H9 (cell line): ENCODE measurements around the gene FAF1. TPM values are rescaled to one million over a fixed set of nuclear protein-coding genes. Genes with fewer than 3 reads are reported as not detected.

Source experiments
- DNase-seq: peaks from one replicate; pipeline ENCODE4 v3.0.0-alpha.2; 2017
- H2AFZ ChIP-seq: one replicate; pipeline ENCODE4 v1.6.1; 2013; ENCODE audit warnings: mild to moderate bottlenecking, low read length, control low read depth, moderate library complexity
- H2AK5ac ChIP-seq: 2 replicates; pipeline ENCODE4 v1.6.1; 2013; ENCODE audit warnings: low read length, control low read depth, mixed read lengths; ENCODE audit not compliant: insufficient read length
- H2BK120ac ChIP-seq: one replicate; pipeline ENCODE4 v1.6.1; 2013; ENCODE audit warnings: low read depth, mild to moderate bottlenecking, low read length, control low read depth, inconsistent platforms; ENCODE audit not compliant: poor library complexity, severe bottlenecking
- H2BK12ac ChIP-seq: 2 replicates; pipeline ENCODE4 v1.6.1; 2013; ENCODE audit warnings: low read length, control low read depth, mixed read lengths, low read depth; ENCODE audit not compliant: insufficient read length
- H2BK15ac ChIP-seq: 2 replicates; pipeline ENCODE4 v1.6.1; 2013; ENCODE audit warnings: low read depth, low read length, control low read depth
- H2BK20ac ChIP-seq: one replicate; pipeline ENCODE4 v1.6.1; 2013; ENCODE audit warnings: low read depth, mild to moderate bottlenecking, low read length, control low read depth, inconsistent platforms; ENCODE audit not compliant: poor library complexity, severe bottlenecking
- H2BK5ac ChIP-seq: 2 replicates; pipeline ENCODE4 v1.6.1; 2013; ENCODE audit warnings: low read length, control low read depth, mixed read lengths; ENCODE audit not compliant: insufficient read length
- H3K14ac ChIP-seq: 2 replicates; pipeline ENCODE4 v1.6.1; 2013; ENCODE audit warnings: low read length, control low read depth; ENCODE audit not compliant: insufficient read depth
- H3K18ac ChIP-seq: 2 replicates; pipeline ENCODE4 v1.6.1; 2013; ENCODE audit warnings: low read depth, mild to moderate bottlenecking, mixed read lengths, low read length, control low read depth; ENCODE audit not compliant: insufficient read length
- H3K23ac ChIP-seq: 2 replicates; pipeline ENCODE4 v1.6.1; 2013; ENCODE audit warnings: low read length, control low read depth, mixed read lengths, low read depth; ENCODE audit not compliant: insufficient read length
- H3K23me2 ChIP-seq: 2 replicates; pipeline ENCODE4 v1.6.1; 2013; ENCODE audit warnings: low read depth, mild to moderate bottlenecking, mixed read lengths, low read length, control low read depth; ENCODE audit not compliant: insufficient read length, poor library complexity, severe bottlenecking
- H3K27ac ChIP-seq: 2 replicates; pipeline ENCODE4 v1.5.1; 2013; ENCODE audit warnings: low read length, control low read depth, mixed read lengths, low read depth; ENCODE audit not compliant: insufficient read length
- H3K27me3 ChIP-seq: 2 replicates; pipeline ENCODE4 v1.6.1; 2013; ENCODE audit warnings: low read length, control low read depth, inconsistent platforms; ENCODE audit not compliant: insufficient read depth
- H3K4ac ChIP-seq: 2 replicates; pipeline ENCODE4 v1.6.1; 2013; ENCODE audit warnings: low read depth, mild to moderate bottlenecking, control low read depth, inconsistent platforms, low read length, moderate library complexity
- H3K4me1 ChIP-seq: 2 replicates; pipeline ENCODE4 v1.6.1; 2013; ENCODE audit warnings: low read length, control low read depth, inconsistent platforms; ENCODE audit not compliant: insufficient read depth
- H3K4me2 ChIP-seq: 2 replicates; pipeline ENCODE4 v1.6.1; 2013; ENCODE audit warnings: low read length, control low read depth, mixed read lengths; ENCODE audit not compliant: insufficient read length, insufficient read depth
- H3K56ac ChIP-seq: 2 replicates; pipeline ENCODE4 v1.6.1; 2013; ENCODE audit warnings: low read depth, mild to moderate bottlenecking, mixed read lengths, low read length, control low read depth; ENCODE audit not compliant: insufficient read length
- H3K79me1 ChIP-seq: 2 replicates; pipeline ENCODE4 v1.6.1; 2013; ENCODE audit warnings: low read depth, mild to moderate bottlenecking, moderate library complexity, low read length, control low read depth, inconsistent platforms; ENCODE audit not compliant: insufficient read depth, poor library complexity, severe bottlenecking
- H3K79me2 ChIP-seq: 2 replicates; pipeline ENCODE4 v1.6.1; 2013; ENCODE audit warnings: low read length, control low read depth, inconsistent platforms; ENCODE audit not compliant: insufficient read depth
- H3K9ac ChIP-seq: 2 replicates; pipeline ENCODE4 v1.6.1; 2013; ENCODE audit warnings: low read length, control low read depth, mixed read lengths; ENCODE audit not compliant: insufficient read length; ENCODE audit errors: extremely low read depth
- H3K9me3 ChIP-seq: one replicate; pipeline ENCODE4 v1.6.1; 2013; ENCODE audit warnings: low read depth, low read length, inconsistent platforms; ENCODE audit not compliant: control insufficient read depth
- H3T11ph ChIP-seq: one replicate; pipeline ENCODE4 v1.6.1; 2013; ENCODE audit warnings: mild to moderate bottlenecking, low read length, control low read depth, inconsistent platforms
- H4K20me1 ChIP-seq: one replicate; pipeline ENCODE4 v1.6.1; 2013; ENCODE audit not compliant: control insufficient read depth, insufficient read length, insufficient read depth
- H4K5ac ChIP-seq: 2 replicates; pipeline ENCODE4 v1.6.1; 2013; ENCODE audit warnings: low read depth, mild to moderate bottlenecking, mixed read lengths, low read length, control low read depth; ENCODE audit not compliant: insufficient read length
- H4K8ac ChIP-seq: replicated peaks from 2 replicates; pipeline ENCODE4 v1.6.1; 2013; ENCODE audit warnings: low read length, control low read depth, mixed read lengths, low read depth; ENCODE audit not compliant: insufficient read length
- H4K91ac ChIP-seq: 2 replicates; pipeline ENCODE4 v1.6.1; 2013; ENCODE audit warnings: low read depth, mild to moderate bottlenecking, moderate library complexity, mixed read lengths, low read length, control low read depth; ENCODE audit not compliant: insufficient read length
- H3K27ac Mint-ChIP-seq, 3 experiments: 2 replicates in 2 of 3; 3 replicates in 1 of 3; pipeline ENCODE4 v1.8.0; 2020 to 2021; ENCODE audit warnings: mixed read lengths in 3 of 3, mild to moderate bottlenecking in 1 of 3, moderate library complexity in 1 of 3
- H3K27me3 Mint-ChIP-seq: 2 replicates; pipeline ENCODE4 v1.8.0; 2021; ENCODE audit warnings: low read depth, mild to moderate bottlenecking, moderate library complexity, mixed read lengths
- H3K36me3 Mint-ChIP-seq, 3 experiments: 2 replicates in 2 of 3; 3 replicates in 1 of 3; pipeline ENCODE4 v1.8.0; 2020 to 2021; ENCODE audit warnings: low read depth in 3 of 3, mixed read lengths in 3 of 3; ENCODE audit not compliant: insufficient read depth in 1 of 3
- H3K4me1 Mint-ChIP-seq, 2 experiments: 2 replicates each; pipeline ENCODE4 v1.8.0; 2020; ENCODE audit warnings: mixed read lengths in 2 of 2
- H3K4me3 Mint-ChIP-seq, 2 experiments: 2 replicates in 1 of 2; 3 replicates in 1 of 2; pipeline ENCODE4 v1.8.0; 2020 to 2021; ENCODE audit warnings: mild to moderate bottlenecking in 2 of 2, mixed read lengths in 2 of 2, moderate library complexity in 1 of 2
- H3K9me3 Mint-ChIP-seq, 2 experiments: 2 replicates in 1 of 2; 3 replicates in 1 of 2; pipeline ENCODE4 v1.8.0; 2020; ENCODE audit warnings: mild to moderate bottlenecking in 2 of 2, mixed read lengths in 2 of 2, moderate library complexity in 1 of 2
- CTCF ChIP-seq: fragments of 200-600 bp; sonication (generic); conservative IDR thresholded peaks from 3 replicates; pipeline ENCODE4 v1.8.0; 2021; ENCODE audit warnings: antibody characterized with exemption, mild to moderate bottlenecking
- WGBS: extraction: QIAGEN DNeasy Blood & Tissue Kit; methylation state at CpG from one replicate; pipeline ENCODE4 v1.1.7; 2013; ENCODE audit warnings: missing lambda C conversion rate, low lambda C conversion rate, mixed read lengths; ENCODE audit not compliant: insufficient read length; ENCODE audit errors: extremely low coverage; 5-methylcytosine and 5-hydroxymethylcytosine counted together
- total RNA-seq: library from RNA; stranded (reverse); gene quantifications from 2 replicates; pipeline ENCODE4 v1.2.1, GENCODE V29; 2021

FAF1 gene
- total RNA-seq, 1 experiment from 2014 or later = 60.8 TPM

GRCh38 chr1:50488876-50489275 is 471.2 kb downstream of the FAF1 start:
- no peak overlapping the region for H3K4me3 Mint-ChIP-seq
- no peak overlapping the region for H3T11ph ChIP-seq
- H3K4me1 ChIP-seq = no peaks in the 10 kb centered on the region
- WGBS = no CpG with 5 or more reads among the region's 1 CpG
- H4K20me1 ChIP-seq = no peaks in the 10 kb centered on the region
- H3K23ac ChIP-seq = no peak overlapping the region
- no peak overlapping the region for H3K4me2 ChIP-seq
- H4K91ac ChIP-seq = no peak overlapping the region
- no peaks in the 10 kb centered on the region for H3K79me1 ChIP-seq
- no peak for TF ChIP-seq CTCF
- H3K27me3 ChIP-seq = no peaks in the 10 kb centered on the region; the same call in 1 of the 2 replicates
- H2AFZ ChIP-seq = no peak overlapping the region
- H3K9me3 ChIP-seq = no peaks in the 10 kb centered on the region
- no peak overlapping the region for H3K18ac ChIP-seq
- H3K9ac ChIP-seq = no peak overlapping the region
- no peaks in the 10 kb centered on the region for H3K79me2 ChIP-seq
- no peaks in the 10 kb centered on the region for H3K9me3 Mint-ChIP-seq
- H3K14ac ChIP-seq = no peak overlapping the region
- no peak overlapping the region for H2BK15ac ChIP-seq
- peaks cover 0 to 5% (median 0%) of the 10 kb centered on the region in 3 experiments; a peak in 3 of 7 replicates for H3K36me3 Mint-ChIP-seq
- H4K5ac ChIP-seq = no peak overlapping the region
- H3K23me2 ChIP-seq = no peaks in the 10 kb centered on the region
- H3K4me1 Mint-ChIP-seq = no peaks in the 10 kb centered on the region
- H2BK12ac ChIP-seq = no peak overlapping the region
- H2BK5ac ChIP-seq = no peak overlapping the region
- H3K56ac ChIP-seq = no peak overlapping the region
- no peak overlapping the region for H3K27ac ChIP-seq
- H3K27ac Mint-ChIP-seq = no peak overlapping the region
- no peaks in the 10 kb centered on the region for H3K27me3 Mint-ChIP-seq
- no peak overlapping the region for H4K8ac ChIP-seq
- no peak overlapping the region for H2BK20ac ChIP-seq
- DNase-seq = no peak
- no peak overlapping the region for H2AK5ac ChIP-seq
- H3K4ac ChIP-seq = no peak overlapping the region
- H2BK120ac ChIP-seq = no peak overlapping the region
